Heart right ventricle (tissue), 16 donors: ENCODE measurements around the gene GRP. TPM values are rescaled to one million over a fixed set of nuclear protein-coding genes. Genes with fewer than 3 reads are reported as not detected.

Experiments
- ATAC-seq, 8 donors: fragments of 200-7000 bp; cut with Tn5 transposase; one replicate each; pipeline ENCODE4 v1.9.1; 2020; ENCODE audit warnings: mild to moderate bottlenecking in 8 of 8, moderate library complexity in 8 of 8, moderate number of reproducible peaks in 1 of 8
- DNase-seq, 2 donors: peaks; one replicate each; pipeline ENCODE4 v3.0.0-alpha.2; 2020
- H3K27ac ChIP-seq, 10 donors: fragments of 200-600 bp; sonication (generic) in 2 of 10; one replicate each; pipeline versions ENCODE4 v1.5.0 to v1.8.0; 2020 to 2022; ENCODE audit warnings: mild to moderate bottlenecking in 3 of 10
- H3K27me3 ChIP-seq, 7 donors: fragments of 200-600 bp; one replicate each; pipeline ENCODE4 v1.8.0; 2021 to 2022; ENCODE audit warnings: mild to moderate bottlenecking in 2 of 7
- H3K36me3 ChIP-seq, 9 donors: fragments of 200-600 bp; sonication (generic) in 1 of 9; one replicate each; pipeline versions ENCODE4 v1.5.0 to v1.8.0; 2020 to 2022; ENCODE audit warnings: mild to moderate bottlenecking in 2 of 9
- H3K4me1 ChIP-seq, 9 donors: fragments of 200-600 bp; sonication (generic) in 1 of 9; one replicate each; pipeline versions ENCODE4 v1.5.0 to v1.8.0; 2020 to 2022; ENCODE audit warnings: mild to moderate bottlenecking in 4 of 9
- H3K4me3 ChIP-seq, 10 donors: fragments of 200-600 bp; sonication (generic) in 2 of 10; one replicate each; pipeline versions ENCODE4 v1.5.0 to v1.8.0; 2020 to 2022; ENCODE audit warnings: mild to moderate bottlenecking in 7 of 10, moderate library complexity in 2 of 10
- H3K9me3 ChIP-seq, 11 donors: fragments of 200-600 bp in 10 of 11; sonication (generic) in 2 of 11; one replicate each; pipeline versions ENCODE4 v1.5.0 to v1.8.0; 2013 to 2022; ENCODE audit warnings: mild to moderate bottlenecking in 2 of 11, control low read depth in 1 of 11, moderate library complexity in 1 of 11
- CTCF ChIP-seq, 9 donors: fragments of 200-600 bp; sonication (generic) in 2 of 9; IDR thresholded peaks; one replicate each; pipeline versions ENCODE4 v1.5.0 to v1.8.0; 2021 to 2022; ENCODE audit warnings: antibody characterized with exemption in 9 of 9, mild to moderate bottlenecking in 5 of 9, moderate library complexity in 1 of 9
- WGBS, 2 donors: extraction: QIAGEN DNeasy Blood & Tissue Kit; methylation state at CpG; one replicate each; pipeline ENCODE4 v1.1.7; 2013; ENCODE audit warnings: inconsistent platforms in 1 of 2; 5-methylcytosine and 5-hydroxymethylcytosine counted together
- intact Hi-C, 10 donors: fragments of 100-400 bp; cut with DNase I; formaldehyde crosslinking; loops; one replicate each; pipeline versions ENCODE4 v1.11.1 to v1.14.2; 2022
- polyA plus RNA-seq, 2 donors: library from polyadenylated mRNA; stranded (reverse); fragments of 200-250 nt; gene quantifications; one replicate each; pipeline ENCODE4 v1.2.3, GENCODE V29; 2013
- total RNA-seq, 10 donors: library from RNA; stranded (reverse); fragmentation: NEBNext Ultra II Directional in 3 of 10; extraction: Animal tissue kit (Norgen Biotek cat#: 25700) in 3 of 10; gene quantifications; one replicate each; pipeline versions ENCODE4 v1.2.1 to v1.2.4, GENCODE V29; 2021 to 2023
- donor health status: Arrhythmogenic right ventricular cardiomyopathy.
- donor health status: ischemic (EF 13 %, LVEDD 7.1; RV severe dilation, severe dysfunction).
- donor health status: healthy with polysubstance abuse.
- donor health status: DM: no; HTN: yes; CAD: no.
- donor health status: DM: no; HTN: no; CAD: no.
- donor health status: ischemic (EF 25% LVEDD 6.9; RV normal size, moderate dysfunction).
- donor health status: ischemic (EF 25% LVEDD 5.7; RV mildly dilated, moderate dysfunction).
- donor health status: healthy.
- donor health status: DM: yes; HTN: yes; CAD: no.
- donor health status: Ischemic cardiomyopathy.
- donor health status: ischemic (EF 35%, LVEDD 5.7; RV mildly dilated, moderate dysfunction).
- donor health status: nonischemic (EF 11% LVEDD 7.7; RV severe dilation, severe dysfunction).
- donor health status: DM: yes; HTN: yes; CAD: no.
- donor health status: PGD.
- donor health status: ischemic (EF 29% LVEDD 5.4; RV normal size, mild dysfunction).
- donor health status: nonischemic (EF 23%, LVEDD 6.1; RV moderate dilation, normal function).

Gene GRP
- total and polyA plus RNA-seq, 12 donors = not detected

DNA sequence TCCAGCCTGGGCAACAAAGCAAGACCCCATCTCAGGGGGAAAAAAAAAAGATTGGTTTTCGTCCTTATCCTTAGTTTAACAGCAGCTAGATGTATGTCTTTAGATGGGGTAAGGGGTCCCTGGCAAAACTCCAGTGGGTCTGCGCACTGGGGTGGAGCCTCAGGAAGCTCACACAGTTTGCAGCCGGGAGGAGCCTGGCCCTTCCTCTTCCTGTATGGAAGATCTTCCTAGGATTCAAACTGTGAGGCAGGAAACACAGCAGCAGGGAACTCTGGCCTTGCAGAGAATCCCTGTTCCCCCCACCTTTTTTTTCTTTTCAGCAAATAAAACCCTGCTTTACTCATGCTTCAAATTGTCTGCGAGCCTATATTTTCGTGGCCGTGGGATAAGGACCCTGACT is 12.5 kb upstream of the GRP start:
- ATAC-seq = no peak

DNA sequence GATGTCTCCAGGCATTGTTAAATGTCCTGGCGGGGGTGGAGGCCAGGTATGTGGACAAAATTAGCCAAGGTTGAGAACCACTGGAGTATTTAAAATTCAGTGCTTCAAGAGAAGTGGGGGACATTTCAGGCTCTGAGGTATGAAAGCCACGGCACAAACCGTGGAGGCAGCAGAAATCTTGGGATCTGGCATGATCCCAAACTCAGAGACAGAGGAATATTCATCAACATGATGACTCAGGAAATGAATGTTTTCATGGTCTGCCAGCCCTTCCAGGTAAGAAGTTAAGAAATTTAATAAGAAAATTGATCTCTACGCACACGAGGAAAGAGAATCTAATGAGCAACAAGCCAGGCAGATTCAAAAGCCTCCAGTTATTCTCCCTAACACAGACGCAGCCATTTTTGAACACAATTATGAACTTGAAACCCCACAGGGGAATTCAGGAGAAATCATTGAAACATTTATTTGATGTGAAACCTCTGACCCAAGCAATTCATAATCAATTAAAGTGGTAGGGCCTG is 11.3 kb upstream of the GRP start:
- no peaks in the 10 kb centered on the region for H3K4me1 ChIP-seq
- 54 to 59% methylated on average over 6 of the region's 6 CpGs for WGBS, 2 donors
- intact Hi-C loops = no loop called here
- TF ChIP-seq CTCF (IDR thresholded peaks at IDR 0.05) = no peak
- H3K4me3 ChIP-seq = no peak overlapping the region
- H3K27ac ChIP-seq = no peak overlapping the region
- peaks cover 0 to 21% (median 9%) of the 10 kb centered on the region in 7 donors for H3K27me3 ChIP-seq
- ATAC-seq (no peak), DNase-seq (no peak)
- H3K9me3 ChIP-seq = no peaks in the 10 kb centered on the region
- H3K36me3 ChIP-seq = no peaks in the 10 kb centered on the region

More for the DNA sequence above, 12.5 kb upstream of the GRP start:
- 60 to 64% methylated on average over 6 of the region's 6 CpGs for WGBS, 2 donors
- Histone ChIP-seq H3K9me3 (no peaks in the 10 kb centered on the region), H3K27me3 (peaks cover 0 to 18% (median 8%) of the 10 kb centered on the region in 7 donors), H3K4me1 (no peaks in the 10 kb centered on the region), H3K27ac (no peak overlapping the region), H3K36me3 (no peaks in the 10 kb centered on the region), H3K4me3 (no peak overlapping the region)
- intact Hi-C loops = no loop called here
- DNase-seq = no peak
- no peak for TF ChIP-seq CTCF (IDR thresholded peaks at IDR 0.05)

GRCh38 chr18:59210299-59210698 is 9.7 kb upstream of the GRP start:
- whole genome bisulfite sequencing, 2 donors = 78 to 84% methylated on average over 4 of the region's 4 CpGs
- no peaks in the 10 kb centered on the region for H3K9me3 ChIP-seq
- H3K4me1 ChIP-seq = no peaks in the 10 kb centered on the region
- no peak for TF ChIP-seq CTCF (IDR thresholded peaks at IDR 0.05)
- H3K4me3 ChIP-seq = no peak overlapping the region
- peaks cover 0 to 36% (median 17%) of the 10 kb centered on the region in 7 donors for H3K27me3 ChIP-seq
- no peak overlapping the region for H3K27ac ChIP-seq
- no peak for DNase-seq
- ATAC-seq = no peak
- intact Hi-C loops = no loop called here
- no peaks in the 10 kb centered on the region for H3K36me3 ChIP-seq

GRCh38 chr18:59211629-59212028 is 8.3 kb upstream of the GRP start:
- WGBS, 2 donors = 89 to 93% methylated on average over 2 of the region's 2 CpGs
- no peak for ATAC-seq
- intact Hi-C loops = no loop called here

More at GRCh38 chr18:59211629-59212028, 8.3 kb upstream of the GRP start:
- Histone ChIP-seq H3K4me3 (no peak overlapping the region), H3K27me3 (peaks cover 0 to 40% (median 24%) of the 10 kb centered on the region in 7 donors), H3K36me3 (no peaks in the 10 kb centered on the region), H3K9me3 (no peaks in the 10 kb centered on the region), H3K4me1 (no peaks in the 10 kb centered on the region), H3K27ac (no peak overlapping the region)
- TF ChIP-seq CTCF (IDR thresholded peaks at IDR 0.05) = no peak
- no peak for DNase-seq
